ENCODE measurements around the gene CALR3.
A peak's percentile ranks its signal among the peaks of the same experiment; 100 is the strongest.

CALR3 gene

GRCh38 chr19:16442386-16443276, 53.3 kb downstream of the CALR3 start:
- no peak for DNase-seq
- Mint-ChIP-seq H3K4me1 (peaks cover 42% of the 10 kb centered on the region), H3K9me3 (no peaks in the 10 kb centered on the region), H3K4me3 (no peak overlapping the region), H3K27ac (no peak overlapping the region), H3K27me3 (no peaks in the 10 kb centered on the region)
- ATAC-seq = no peak

- H3K27ac Mint-ChIP-seq = no peak overlapping the region
- DNase-seq = peak; percentile 12 to 47
These were observed 54.3 kb downstream of the CALR3 start for GRCh38 chr19:16441661-16442162.

GRCh38 chr19:16436780-16437332, 59.1 kb downstream of the CALR3 start:
- ATAC-seq = no peak
- Mint-ChIP-seq H3K27ac (peak overlapping the region in 1 of 2 donors; percentile 6), H3K4me1 (peaks cover 15% of the 10 kb centered on the region), H3K27me3 (no peaks in the 10 kb centered on the region), H3K9me3 (no peaks in the 10 kb centered on the region), H3K4me3 (no peak overlapping the region)
- DNase-seq = no peak

More at GRCh38 chr19:16441661-16442162, 54.3 kb downstream of the CALR3 start:
- H3K27me3 Mint-ChIP-seq = no peaks in the 10 kb centered on the region
- peaks cover 35% of the 10 kb centered on the region for H3K4me1 Mint-ChIP-seq
- no peaks in the 10 kb centered on the region for H3K9me3 Mint-ChIP-seq
- ATAC-seq = peak; percentile 73
- no peak overlapping the region for H3K4me3 Mint-ChIP-seq

- no peaks in the 10 kb centered on the region for H3K27me3 Mint-ChIP-seq
- H3K9me3 Mint-ChIP-seq = no peaks in the 10 kb centered on the region
- peak overlapping the region in 1 of 2 donors; percentile 76 for H3K27ac Mint-ChIP-seq
- DNase-seq (no peak), ATAC-seq (no peak)
- H3K4me3 Mint-ChIP-seq = no peak overlapping the region
- H3K4me1 Mint-ChIP-seq = peaks cover 15% of the 10 kb centered on the region
These were observed 59.8 kb downstream of the CALR3 start for GRCh38 chr19:16435999-16436650.

- H3K4me1 Mint-ChIP-seq = peaks cover 15% of the 10 kb centered on the region
- H3K4me3 Mint-ChIP-seq = no peak overlapping the region
- H3K27ac Mint-ChIP-seq = peak overlapping the region in 1 of 2 donors; percentile 76
- no peak for DNase-seq
- H3K27me3 Mint-ChIP-seq = no peaks in the 10 kb centered on the region
- no peak for ATAC-seq
- H3K9me3 Mint-ChIP-seq = no peaks in the 10 kb centered on the region
These were observed 60.6 kb downstream of the CALR3 start for GRCh38 chr19:16435238-16435917.

- Mint-ChIP-seq H3K27ac (no peak overlapping the region), H3K4me3 (no peak overlapping the region), H3K4me1 (peaks cover 24% of the 10 kb centered on the region), H3K27me3 (no peaks in the 10 kb centered on the region), H3K9me3 (no peaks in the 10 kb centered on the region)
- DNase-seq (no peak), ATAC-seq (no peak)
These were observed 62.0 kb downstream of the CALR3 start for GRCh38 chr19:16433986-16434385.

GRCh38 chr19:16429759-16430091, 66.2 kb downstream of the CALR3 start:
- Mint-ChIP-seq H3K27ac (peak overlapping the region in 1 of 2 donors; percentile 96), H3K27me3 (no peaks in the 10 kb centered on the region)

GRCh38 chr19:16429066-16429758, 66.8 kb downstream of the CALR3 start:
- H3K4me1 Mint-ChIP-seq = peaks cover 10% of the 10 kb centered on the region
- H3K27me3 Mint-ChIP-seq = no peaks in the 10 kb centered on the region
- peak overlapping the region in 1 of 2 donors; percentile 96 for H3K27ac Mint-ChIP-seq
- no peaks in the 10 kb centered on the region for H3K9me3 Mint-ChIP-seq
- no peak overlapping the region for H3K4me3 Mint-ChIP-seq
- ATAC-seq (peak; percentile 35), DNase-seq (no peak)

More at GRCh38 chr19:16429759-16430091, 66.2 kb downstream of the CALR3 start:
- ATAC-seq (no peak), DNase-seq (no peak)
- H3K9me3 Mint-ChIP-seq = no peaks in the 10 kb centered on the region
- no peak overlapping the region for H3K4me3 Mint-ChIP-seq
- H3K4me1 Mint-ChIP-seq = peaks cover 10% of the 10 kb centered on the region
